Measurements from ENCODE around the gene ACVR2B. TPM values are rescaled to one million over a fixed set of nuclear protein-coding genes. Genes with fewer than 3 reads are reported as not detected.
A peak's percentile ranks its signal among the peaks of the same experiment; 100 is the strongest.
"Not testable (repeated sequence)": the region's sequence is repeated elsewhere in the genome, so short reads cannot be mapped to it uniquely, and the experiment has no call there.

ACVR2B gene
- total RNA-seq, 1 donor from 2014 or later, result 5.5 TPM

- DNase-seq; H3K4me1 ChIP-seq; H3K36me3 ChIP-seq; intact Hi-C loops (cut with micrococcal nuclease); H3K4me3 ChIP-seq; H3K27ac ChIP-seq (replicated peaks); H3K27me3 ChIP-seq (ENCODE audit: low read depth): not testable (repeated sequence)
- peaks cover 61% of the 10 kb centered on the region for H3K9me3 ChIP-seq (replicated peaks)
Measured at GRCh38 chr3:38438436-38439069, 15.1 kb upstream of the ACVR2B start.

GRCh38 chr3:38443205-38443604 lies 10.5 kb upstream of the ACVR2B start:
- H3K27me3 ChIP-seq (ENCODE audit: low read depth); intact Hi-C loops (cut with micrococcal nuclease); H3K4me1 ChIP-seq; H3K36me3 ChIP-seq; DNase-seq; H3K4me3 ChIP-seq; H3K27ac ChIP-seq (replicated peaks): not testable (repeated sequence)
- H3K9me3 ChIP-seq (replicated peaks), result peaks cover 31% of the 10 kb centered on the region

- intact Hi-C loops (cut with micrococcal nuclease), result no loop called here
- Histone ChIP-seq H3K4me1 (no peaks in the 10 kb centered on the region), H3K36me3 (no peaks in the 10 kb centered on the region), H3K4me3 (no peak overlapping the region), H3K27ac (replicated peaks) (no peak overlapping the region), H3K27me3 (ENCODE audit: low read depth) (no peaks in the 10 kb centered on the region), H3K9me3 (replicated peaks) (peaks cover 14% of the 10 kb centered on the region)
- no peak for TF ChIP-seq CTCF (IDR thresholded peaks at IDR 0.05; ENCODE audit: borderline replicate concordance)
- DNase-seq, result no peak
Measured at GRCh38 chr3:38446085-38446686, 7.5 kb upstream of the ACVR2B start.

GRCh38 chr3:38446812-38447211 lies 6.9 kb upstream of the ACVR2B start:
- Histone ChIP-seq H3K27me3 (ENCODE audit: low read depth) (no peaks in the 10 kb centered on the region), H3K27ac (replicated peaks) (no peak overlapping the region), H3K4me1 (no peaks in the 10 kb centered on the region), H3K36me3 (no peaks in the 10 kb centered on the region), H3K4me3 (no peak overlapping the region), H3K9me3 (replicated peaks) (peaks cover 14% of the 10 kb centered on the region)
- intact Hi-C loops (cut with micrococcal nuclease), result no loop called here
- TF ChIP-seq CTCF (IDR thresholded peaks at IDR 0.05; ENCODE audit: borderline replicate concordance), result no peak
- DNase-seq, result no peak

GRCh38 chr3:38450853-38451252 lies 2.8 kb upstream of the ACVR2B start:
- H3K9me3 ChIP-seq (replicated peaks), result peaks cover 4% of the 10 kb centered on the region
- intact Hi-C loops (cut with micrococcal nuclease), result no loop called here
- no peak overlapping the region for H3K27ac ChIP-seq (replicated peaks)
- no peak for DNase-seq
- no peaks in the 10 kb centered on the region for H3K36me3 ChIP-seq
- TF ChIP-seq CTCF (IDR thresholded peaks at IDR 0.05; ENCODE audit: borderline replicate concordance), result no peak
- no peak overlapping the region for H3K4me3 ChIP-seq
- peaks cover 25% of the 10 kb centered on the region for H3K4me1 ChIP-seq
- no peaks in the 10 kb centered on the region for H3K27me3 ChIP-seq (ENCODE audit: low read depth)

- intact Hi-C loops (cut with micrococcal nuclease), result no loop called here
- peak overlapping the region; percentile 92 for H3K27ac ChIP-seq (replicated peaks)
- H3K4me1 ChIP-seq, result peaks cover 50% of the 10 kb centered on the region
- no peak for DNase-seq
- no peak for TF ChIP-seq CTCF (IDR thresholded peaks at IDR 0.05; ENCODE audit: borderline replicate concordance)
- no peaks in the 10 kb centered on the region for H3K9me3 ChIP-seq (replicated peaks)
- no peaks in the 10 kb centered on the region for H3K27me3 ChIP-seq (ENCODE audit: low read depth)
- H3K4me3 ChIP-seq, result peak overlapping the region; percentile 96
- H3K36me3 ChIP-seq, result no peaks in the 10 kb centered on the region
Measured at GRCh38 chr3:38453913-38454177, 155 bp downstream of the ACVR2B start.
